ENCODE measurements around the gene CCDC192.

GRCh38 chr5:127870914-127871313 lies 167.7 kb downstream of the CCDC192 start:
- no peak for TF ChIP-seq CTCF (IDR thresholded peaks at IDR 0.05)
- TF ChIP-seq POLR2AphosphoS5 (IDR thresholded peaks at IDR 0.05; ENCODE audit: insufficient read depth in 1 of 2, low read depth in 1 of 2), result no peak

All from vagina (tissue), 2 donors.